ENCODE results near the gene CLEC18B.
"Not testable (repeated sequence)": the region's sequence is repeated elsewhere in the genome, so short reads cannot be mapped to it uniquely, and the experiment has no call there.

CLEC18B gene

GRCh38 chr16:74420612-74421481, at the start of gene CLEC18B:
Gene CLEC18B, minus strand, starts transcription at chr16:74421478. Its CDS starts 208 bp downstream, at chr16:74421270.
- not testable (repeated sequence) for H3K27me3 ChIP-seq (ENCODE audit: control insufficient read depth in 1 of 2, insufficient read depth in 2 of 2, low read length in 2 of 2); H3K4me3 ChIP-seq (ENCODE audit: low read depth in 1 of 2, low read length in 2 of 2); H3K9me3 ChIP-seq (ENCODE audit: control insufficient read depth in 1 of 2, low read length in 2 of 2); H3K9ac ChIP-seq (ENCODE audit: low read depth in 1 of 2, low read length in 2 of 2); H3K36me3 ChIP-seq (ENCODE audit: control insufficient read depth in 1 of 2, insufficient read depth in 2 of 2, low read length in 2 of 2); H3K27ac ChIP-seq (ENCODE audit: low read depth, low read length); H3K4me1 ChIP-seq (ENCODE audit: control insufficient read depth in 1 of 2, insufficient read depth in 2 of 2, low read length in 2 of 2)

GRCh38 chr16:74469946-74470478, 48.7 kb upstream of the CLEC18B start:
- H3K27ac ChIP-seq (ENCODE audit: low read depth, low read length) = no peak overlapping the region
- no peaks in the 10 kb centered on the region for H3K9me3 ChIP-seq (ENCODE audit: control insufficient read depth in 1 of 2, low read length in 2 of 2)
- H3K9ac ChIP-seq (ENCODE audit: low read depth in 1 of 2, low read length in 2 of 2) = no peak overlapping the region
- H3K4me1 ChIP-seq (ENCODE audit: control insufficient read depth in 1 of 2, insufficient read depth in 2 of 2, low read length in 2 of 2) = no peaks in the 10 kb centered on the region
- no peak overlapping the region for H3K4me3 ChIP-seq (ENCODE audit: low read depth in 1 of 2, low read length in 2 of 2)
- no peaks in the 10 kb centered on the region for H3K27me3 ChIP-seq (ENCODE audit: control insufficient read depth in 1 of 2, insufficient read depth in 2 of 2, low read length in 2 of 2)
- H3K36me3 ChIP-seq (ENCODE audit: control insufficient read depth in 1 of 2, insufficient read depth in 2 of 2, low read length in 2 of 2) = peaks cover 47 to 86% of the 10 kb centered on the region in 2 donors

GRCh38 chr16:74468807-74469525, 47.7 kb upstream of the CLEC18B start:
- H3K4me3 ChIP-seq (ENCODE audit: low read depth in 1 of 2, low read length in 2 of 2) = no peak overlapping the region

GRCh38 chr16:74466872-74467271, 45.6 kb upstream of the CLEC18B start:
- H3K36me3 ChIP-seq (ENCODE audit: control insufficient read depth in 1 of 2, insufficient read depth in 2 of 2, low read length in 2 of 2) = peaks cover 64 to 95% of the 10 kb centered on the region in 2 donors
- no peaks in the 10 kb centered on the region for H3K9me3 ChIP-seq (ENCODE audit: control insufficient read depth in 1 of 2, low read length in 2 of 2)
- no peak overlapping the region for H3K4me3 ChIP-seq (ENCODE audit: low read depth in 1 of 2, low read length in 2 of 2)
- no peaks in the 10 kb centered on the region for H3K27me3 ChIP-seq (ENCODE audit: control insufficient read depth in 1 of 2, insufficient read depth in 2 of 2, low read length in 2 of 2)
- no peak overlapping the region for H3K9ac ChIP-seq (ENCODE audit: low read depth in 1 of 2, low read length in 2 of 2)
- H3K27ac ChIP-seq (ENCODE audit: low read depth, low read length) = no peak overlapping the region
- H3K4me1 ChIP-seq (ENCODE audit: control insufficient read depth in 1 of 2, insufficient read depth in 2 of 2, low read length in 2 of 2) = no peaks in the 10 kb centered on the region

More at GRCh38 chr16:74468807-74469525, 47.7 kb upstream of the CLEC18B start:
- Histone ChIP-seq H3K27me3 (ENCODE audit: control insufficient read depth in 1 of 2, insufficient read depth in 2 of 2, low read length in 2 of 2) (no peaks in the 10 kb centered on the region), H3K4me1 (ENCODE audit: control insufficient read depth in 1 of 2, insufficient read depth in 2 of 2, low read length in 2 of 2) (no peaks in the 10 kb centered on the region), H3K36me3 (ENCODE audit: control insufficient read depth in 1 of 2, insufficient read depth in 2 of 2, low read length in 2 of 2) (peaks cover 47 to 88% of the 10 kb centered on the region in 2 donors), H3K9me3 (ENCODE audit: control insufficient read depth in 1 of 2, low read length in 2 of 2) (no peaks in the 10 kb centered on the region), H3K9ac (ENCODE audit: low read depth in 1 of 2, low read length in 2 of 2) (no peak overlapping the region), H3K27ac (ENCODE audit: low read depth, low read length) (no peak overlapping the region)

- Histone ChIP-seq H3K36me3 (ENCODE audit: control insufficient read depth in 1 of 2, insufficient read depth in 2 of 2, low read length in 2 of 2) (peaks cover 59 to 90% of the 10 kb centered on the region in 2 donors), H3K9me3 (ENCODE audit: control insufficient read depth in 1 of 2, low read length in 2 of 2) (no peaks in the 10 kb centered on the region), H3K4me3 (ENCODE audit: low read depth in 1 of 2, low read length in 2 of 2) (no peak overlapping the region), H3K9ac (ENCODE audit: low read depth in 1 of 2, low read length in 2 of 2) (no peak overlapping the region), H3K4me1 (ENCODE audit: control insufficient read depth in 1 of 2, insufficient read depth in 2 of 2, low read length in 2 of 2) (no peaks in the 10 kb centered on the region), H3K27ac (ENCODE audit: low read depth, low read length) (no peak overlapping the region), H3K27me3 (ENCODE audit: control insufficient read depth in 1 of 2, insufficient read depth in 2 of 2, low read length in 2 of 2) (no peaks in the 10 kb centered on the region)
These were observed 44.8 kb upstream of the CLEC18B start for GRCh38 chr16:74465851-74466685.

- no peaks in the 10 kb centered on the region for H3K4me1 ChIP-seq (ENCODE audit: control insufficient read depth in 1 of 2, insufficient read depth in 2 of 2, low read length in 2 of 2)
- no peak overlapping the region for H3K27ac ChIP-seq (ENCODE audit: low read depth, low read length)
- no peaks in the 10 kb centered on the region for H3K27me3 ChIP-seq (ENCODE audit: control insufficient read depth in 1 of 2, insufficient read depth in 2 of 2, low read length in 2 of 2)
- H3K9ac ChIP-seq (ENCODE audit: low read depth in 1 of 2, low read length in 2 of 2) = no peak overlapping the region
- H3K4me3 ChIP-seq (ENCODE audit: low read depth in 1 of 2, low read length in 2 of 2) = no peak overlapping the region
- H3K9me3 ChIP-seq (ENCODE audit: control insufficient read depth in 1 of 2, low read length in 2 of 2) = no peaks in the 10 kb centered on the region
- H3K36me3 ChIP-seq (ENCODE audit: control insufficient read depth in 1 of 2, insufficient read depth in 2 of 2, low read length in 2 of 2) = peaks cover 59 to 89% of the 10 kb centered on the region in 2 donors
These were observed 44.0 kb upstream of the CLEC18B start for GRCh38 chr16:74465281-74465680.

GRCh38 chr16:74463888-74464287, 42.6 kb upstream of the CLEC18B start:
- no peak overlapping the region for H3K27ac ChIP-seq (ENCODE audit: low read depth, low read length)

GRCh38 chr16:74462361-74462760, 41.1 kb upstream of the CLEC18B start:
- Histone ChIP-seq H3K9me3 (ENCODE audit: control insufficient read depth in 1 of 2, low read length in 2 of 2) (no peaks in the 10 kb centered on the region), H3K9ac (ENCODE audit: low read depth in 1 of 2, low read length in 2 of 2) (no peak overlapping the region), H3K4me3 (ENCODE audit: low read depth in 1 of 2, low read length in 2 of 2) (no peak overlapping the region), H3K4me1 (ENCODE audit: control insufficient read depth in 1 of 2, insufficient read depth in 2 of 2, low read length in 2 of 2) (no peaks in the 10 kb centered on the region), H3K27me3 (ENCODE audit: control insufficient read depth in 1 of 2, insufficient read depth in 2 of 2, low read length in 2 of 2) (no peaks in the 10 kb centered on the region), H3K27ac (ENCODE audit: low read depth, low read length) (no peak overlapping the region), H3K36me3 (ENCODE audit: control insufficient read depth in 1 of 2, insufficient read depth in 2 of 2, low read length in 2 of 2) (peaks cover 44 to 76% of the 10 kb centered on the region in 2 donors)

More at GRCh38 chr16:74463888-74464287, 42.6 kb upstream of the CLEC18B start:
- no peaks in the 10 kb centered on the region for H3K27me3 ChIP-seq (ENCODE audit: control insufficient read depth in 1 of 2, insufficient read depth in 2 of 2, low read length in 2 of 2)
- peaks cover 48 to 82% of the 10 kb centered on the region in 2 donors for H3K36me3 ChIP-seq (ENCODE audit: control insufficient read depth in 1 of 2, insufficient read depth in 2 of 2, low read length in 2 of 2)
- no peak overlapping the region for H3K4me3 ChIP-seq (ENCODE audit: low read depth in 1 of 2, low read length in 2 of 2)
- H3K4me1 ChIP-seq (ENCODE audit: control insufficient read depth in 1 of 2, insufficient read depth in 2 of 2, low read length in 2 of 2) = no peaks in the 10 kb centered on the region
- no peak overlapping the region for H3K9ac ChIP-seq (ENCODE audit: low read depth in 1 of 2, low read length in 2 of 2)
- H3K9me3 ChIP-seq (ENCODE audit: control insufficient read depth in 1 of 2, low read length in 2 of 2) = no peaks in the 10 kb centered on the region

- no peak overlapping the region for H3K9ac ChIP-seq (ENCODE audit: low read depth in 1 of 2, low read length in 2 of 2)
- H3K36me3 ChIP-seq (ENCODE audit: control insufficient read depth in 1 of 2, insufficient read depth in 2 of 2, low read length in 2 of 2) = peaks cover 44 to 73% of the 10 kb centered on the region in 2 donors
- H3K4me3 ChIP-seq (ENCODE audit: low read depth in 1 of 2, low read length in 2 of 2) = no peak overlapping the region
- no peaks in the 10 kb centered on the region for H3K9me3 ChIP-seq (ENCODE audit: control insufficient read depth in 1 of 2, low read length in 2 of 2)
- no peaks in the 10 kb centered on the region for H3K27me3 ChIP-seq (ENCODE audit: control insufficient read depth in 1 of 2, insufficient read depth in 2 of 2, low read length in 2 of 2)
- H3K27ac ChIP-seq (ENCODE audit: low read depth, low read length) = no peak overlapping the region
- H3K4me1 ChIP-seq (ENCODE audit: control insufficient read depth in 1 of 2, insufficient read depth in 2 of 2, low read length in 2 of 2) = no peaks in the 10 kb centered on the region
These were observed 40.5 kb upstream of the CLEC18B start for GRCh38 chr16:74461826-74462225.
